Thymus (tissue), 11 donors: ENCODE results near the gene USHBP1. TPM values are rescaled to one million over a fixed set of nuclear protein-coding genes. Genes with fewer than 3 reads are reported as not detected.

Experiments
- DNase-seq, 9 donors: peaks; one replicate each; pipeline ENCODE4 v3.0.0-alpha.2; 2013; ENCODE audit warnings: low spot score in 9 of 9, low read depth in 6 of 9, missing footprints in 1 of 9
- H3K27ac ChIP-seq, 2 donors: one replicate each; pipeline ENCODE4 v1.5.1; 2013; ENCODE audit warnings: control low read depth in 1 of 2, low read depth in 1 of 2, low read length in 1 of 2, mild to moderate bottlenecking in 1 of 2, moderate library complexity in 1 of 2
- H3K27me3 ChIP-seq, 2 donors: one replicate each; pipeline ENCODE4 v1.5.1; 2013; ENCODE audit warnings: low read length in 1 of 2; ENCODE audit not compliant: control insufficient read depth in 2 of 2, insufficient read depth in 1 of 2
- H3K36me3 ChIP-seq, 2 donors: one replicate each; pipeline ENCODE4 v1.5.1; 2013; ENCODE audit warnings: low read length in 1 of 2, mild to moderate bottlenecking in 1 of 2, moderate library complexity in 1 of 2; ENCODE audit not compliant: control insufficient read depth in 2 of 2, insufficient read depth in 2 of 2
- H3K4me1 ChIP-seq, 2 donors: one replicate each; pipeline ENCODE4 v1.5.1; 2013; ENCODE audit warnings: low read length in 2 of 2; ENCODE audit not compliant: control insufficient read depth in 2 of 2, insufficient read depth in 2 of 2
- H3K4me3 ChIP-seq, 2 donors: one replicate each; pipeline ENCODE4 v1.5.1; 2013; ENCODE audit warnings: low read length in 2 of 2, control low read depth in 1 of 2, mild to moderate bottlenecking in 1 of 2
- H3K9me3 ChIP-seq, 2 donors: one replicate each; pipeline ENCODE4 v1.5.1; 2013; ENCODE audit warnings: low read length in 1 of 2, mild to moderate bottlenecking in 1 of 2; ENCODE audit not compliant: control insufficient read depth in 2 of 2, insufficient read depth in 1 of 2
- WGBS: extraction: QIAGEN DNeasy Blood & Tissue Kit; methylation state at CpG from one replicate; pipeline ENCODE4 v1.1.7; 2013; 5-methylcytosine and 5-hydroxymethylcytosine counted together
- polyA plus RNA-seq: library from polyadenylated mRNA; stranded (reverse); fragments of 200-250 nt; gene quantifications from one replicate; pipeline ENCODE4 v1.2.3, GENCODE V29; 2013
- total RNA-seq: library from RNA; stranded (reverse); fragments of 120-200 nt; gene quantifications from one replicate; pipeline ENCODE4 v1.2.4, GENCODE V29; 2013
- donor health status: healthy.

Gene USHBP1
- total and polyA plus RNA-seq, 2 donors = 0.76 to 4.4 TPM

DNA sequence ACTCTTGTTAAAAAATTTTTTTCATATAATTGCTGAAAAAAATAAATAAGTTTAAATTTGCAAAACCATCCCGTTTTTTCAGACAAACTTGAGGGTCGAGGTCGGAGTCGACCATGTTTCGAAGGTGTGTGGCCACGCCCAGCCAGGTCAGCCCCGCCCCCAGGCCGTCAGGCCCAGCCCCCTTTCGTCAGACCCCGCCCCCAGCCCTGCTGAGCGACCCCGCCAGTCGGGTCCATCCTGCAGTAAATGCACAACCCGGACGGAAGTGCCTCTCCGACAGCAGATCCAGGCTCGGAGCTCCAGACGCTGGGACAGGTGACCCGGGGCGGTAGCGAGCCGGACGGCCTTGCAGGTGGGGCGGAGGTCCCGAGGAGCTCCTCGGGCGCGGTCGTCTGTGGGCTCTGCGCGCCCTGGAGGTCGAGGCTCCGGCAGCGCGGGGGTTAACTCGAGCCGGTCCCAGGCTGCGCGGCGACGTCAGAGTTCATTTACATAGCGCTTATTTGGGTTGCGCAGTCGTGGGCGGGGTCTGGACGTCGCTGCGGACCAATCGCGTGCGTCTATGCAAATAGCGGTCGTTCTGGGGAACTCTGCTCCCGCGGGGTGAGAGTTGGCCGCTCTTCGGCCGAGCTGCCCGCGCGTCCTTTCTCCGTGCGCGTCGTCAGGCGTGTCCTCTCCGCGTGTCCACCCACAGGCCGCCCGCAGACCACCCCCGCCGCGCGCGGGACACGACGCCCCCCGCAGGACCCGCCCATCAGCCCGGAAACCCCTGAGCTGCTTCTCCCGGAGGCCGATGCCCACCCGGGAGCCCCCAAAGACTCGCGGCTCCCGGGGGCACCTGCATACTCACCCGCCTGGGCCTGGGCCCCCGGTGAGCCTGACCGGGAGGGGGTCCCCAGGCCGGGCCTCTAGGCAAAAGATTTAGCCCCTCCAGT lies 38.3 kb downstream of the USHBP1 start, which contains the start of gene OCEL1:
Gene OCEL1, plus strand, starts transcription at position 225 of the 932 bp plus-strand sequence. Its CDS starts 22 bp downstream, at position 247.
- WGBS = under 1% methylated on average over 90 of the region's 90 CpGs

DNA sequence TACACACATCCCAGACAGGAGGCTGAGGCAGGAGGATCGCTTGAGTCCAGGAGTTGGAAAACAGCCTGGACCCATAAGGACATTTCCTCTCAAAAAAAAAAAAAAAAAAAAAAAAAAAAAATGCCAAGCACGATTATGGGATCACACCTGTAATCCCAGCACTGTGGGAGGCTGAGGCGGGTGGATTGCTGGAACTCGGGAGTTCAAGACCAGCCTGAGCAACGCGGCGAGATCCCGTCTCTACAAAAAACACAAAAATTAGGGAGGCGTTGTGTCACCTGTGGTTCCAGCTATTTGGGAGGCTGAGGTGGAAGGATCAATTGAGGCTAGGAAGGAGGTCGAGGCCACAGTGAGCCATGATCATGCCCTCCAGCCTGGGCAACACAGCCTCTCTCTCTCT lies 39.5 kb downstream of the USHBP1 start:
- H3K36me3 ChIP-seq = peaks cover 2 to 6% of the 10 kb centered on the region in 2 donors
- peaks cover 0 to 5% of the 10 kb centered on the region in 2 donors for H3K9me3 ChIP-seq
- H3K27ac ChIP-seq = no peak overlapping the region
- H3K4me1 ChIP-seq = peaks cover 0 to 12% of the 10 kb centered on the region in 2 donors
- WGBS = 96% methylated on average over 10 of the region's 10 CpGs
- no peaks in the 10 kb centered on the region for H3K27me3 ChIP-seq
- no peak for DNase-seq
- H3K4me3 ChIP-seq = no peak overlapping the region

More for the DNA sequence above, 38.3 kb downstream of the USHBP1 start, which contains the start of gene OCEL1:
- Histone ChIP-seq H3K4me1 (peaks cover 0 to 12% of the 10 kb centered on the region in 2 donors), H3K27ac (peak within 1 kb of the TSS; percentile 99 to 100), H3K4me3 (peak within 1 kb of the TSS; percentile 70 to 92), H3K36me3 (peaks cover 2 to 6% of the 10 kb centered on the region in 2 donors), H3K27me3 (no peaks in the 10 kb centered on the region), H3K9me3 (peaks cover 0 to 5% of the 10 kb centered on the region in 2 donors)
- peak; percentile 91 to 99 (median 96) for DNase-seq

- Histone ChIP-seq H3K4me1 (peaks cover 7 to 9% of the 10 kb centered on the region in 2 donors), H3K4me3 (no peak overlapping the region), H3K27me3 (no peaks in the 10 kb centered on the region), H3K9me3 (peaks cover 1 to 6% of the 10 kb centered on the region in 2 donors), H3K27ac (no peak overlapping the region), H3K36me3 (peaks cover 17 to 29% of the 10 kb centered on the region in 2 donors)
- DNase-seq = no peak
- 79% methylated on average over 14 of the region's 14 CpGs for WGBS
Observed at GRCh38 chr19:17220207-17220758, 44.3 kb downstream of the USHBP1 start.

DNA sequence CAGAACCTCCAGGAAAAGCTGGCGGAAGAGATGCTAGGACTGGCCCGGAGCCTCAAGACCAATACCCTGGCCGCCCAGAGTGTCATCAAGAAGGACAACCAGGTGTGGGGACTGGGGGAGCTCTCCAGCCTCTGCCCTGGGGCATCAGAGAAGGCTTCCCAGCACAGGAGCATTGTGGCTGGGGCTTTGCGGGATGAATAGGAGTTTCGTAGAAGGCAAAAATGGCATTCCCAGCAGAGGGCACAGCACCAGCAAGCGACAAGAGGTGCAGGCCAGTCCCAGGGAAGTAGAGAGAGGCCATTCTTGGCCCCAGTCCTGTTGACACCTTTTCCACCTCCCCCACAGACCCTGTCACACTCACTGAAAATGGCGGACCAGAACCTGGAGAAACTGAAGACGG lies 45.3 kb downstream of the USHBP1 start:
- H3K4me3 ChIP-seq = no peak overlapping the region
- no peak for DNase-seq
- peaks cover 14 to 18% of the 10 kb centered on the region in 2 donors for H3K4me1 ChIP-seq
- peaks cover 1 to 15% of the 10 kb centered on the region in 2 donors for H3K9me3 ChIP-seq
- peaks cover 17 to 29% of the 10 kb centered on the region in 2 donors for H3K36me3 ChIP-seq
- H3K27me3 ChIP-seq = no peaks in the 10 kb centered on the region
- H3K27ac ChIP-seq = no peak overlapping the region
- WGBS = 98% methylated on average over 8 of the region's 8 CpGs

DNA sequence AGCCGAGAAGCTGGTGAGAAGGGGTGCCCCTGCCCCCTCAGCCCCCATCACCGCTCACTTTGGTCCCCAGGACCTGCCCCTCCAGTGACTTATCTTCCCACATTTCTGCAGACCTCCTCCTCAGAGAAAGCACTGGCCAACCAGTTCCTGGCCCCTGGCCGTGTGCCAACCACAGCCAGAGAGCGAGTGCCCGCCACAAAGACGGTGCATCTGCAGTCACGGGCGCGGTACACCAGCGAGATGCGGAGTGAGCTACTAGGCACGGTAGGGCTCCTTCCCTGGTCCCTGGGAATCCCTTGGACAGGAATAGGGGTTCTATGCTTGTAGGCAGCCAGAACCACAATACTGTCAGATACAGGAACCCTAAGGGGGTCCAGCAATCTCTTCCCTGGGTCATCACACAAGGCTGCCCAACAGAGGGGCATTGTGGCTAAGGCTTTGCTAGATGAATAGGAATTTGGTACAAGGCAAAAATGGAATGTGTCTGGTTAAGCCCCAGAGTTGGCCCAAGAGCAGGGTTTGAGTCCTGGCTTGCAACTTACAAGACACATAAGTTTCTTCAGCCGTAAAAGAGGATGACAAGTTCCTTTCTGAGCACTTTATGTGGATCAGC lies 48.4 kb downstream of the USHBP1 start:
- H3K4me1 ChIP-seq = peaks cover 14 to 19% of the 10 kb centered on the region in 2 donors
- H3K27ac ChIP-seq = no peak overlapping the region
- no peak for DNase-seq
- peaks cover 1 to 15% of the 10 kb centered on the region in 2 donors for H3K9me3 ChIP-seq
- peak overlapping the region; percentile 81 to 92 for H3K4me3 ChIP-seq
- WGBS = 96% methylated on average over 13 of the region's 13 CpGs
- peaks cover 20 to 53% of the 10 kb centered on the region in 2 donors for H3K36me3 ChIP-seq
- H3K27me3 ChIP-seq = no peaks in the 10 kb centered on the region

- H3K4me3 ChIP-seq = peak within 1 kb of the TSS; percentile 81 to 92
- H3K9me3 ChIP-seq = peaks cover 1 to 15% of the 10 kb centered on the region in 2 donors
- WGBS = 6% methylated on average over 56 of the region's 56 CpGs
- no peaks in the 10 kb centered on the region for H3K27me3 ChIP-seq
- peak within 1 kb of the TSS; percentile 94 to 95 for H3K27ac ChIP-seq
- peak; percentile 76 to 96 (median 87) for DNase-seq
- H3K4me1 ChIP-seq = peaks cover 14 to 19% of the 10 kb centered on the region in 2 donors
- peaks cover 24 to 58% of the 10 kb centered on the region in 2 donors for H3K36me3 ChIP-seq
Observed at GRCh38 chr19:17215127-17215971, 49.2 kb downstream of the USHBP1 start, which contains the start of gene USE1. USE1 (plus strand) TSS chr19:17215357; CDS start chr19:17215406, 49 bp downstream.

DNA sequence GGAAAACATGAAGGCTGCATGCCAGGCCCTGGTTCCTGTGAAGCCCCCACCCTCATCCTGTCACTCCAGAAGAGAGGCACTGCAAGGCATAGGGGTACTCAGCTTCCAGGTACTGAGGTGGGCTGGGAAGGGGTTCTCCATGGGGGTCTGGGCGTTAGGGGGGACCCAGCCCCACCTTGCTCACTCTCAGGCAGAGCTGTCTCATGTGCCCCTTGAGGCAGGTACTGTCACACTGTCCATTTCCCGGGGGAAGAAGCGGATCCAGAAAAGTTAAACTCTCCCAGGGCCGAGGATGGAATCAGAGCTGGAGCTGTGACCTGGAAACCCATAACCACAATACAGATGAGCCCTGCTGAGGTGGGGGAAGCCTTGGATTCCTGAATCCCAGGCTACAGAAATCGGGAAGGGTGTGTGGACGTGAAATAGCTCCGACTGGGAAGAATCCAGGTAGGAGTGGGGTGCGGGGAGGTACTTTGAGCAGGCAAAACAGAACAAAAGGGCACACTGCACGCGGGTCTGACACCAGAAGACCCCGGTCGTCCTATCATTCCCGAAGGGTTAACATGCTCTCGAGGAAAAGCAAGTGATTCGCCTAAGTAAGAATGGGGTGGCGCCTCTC lies 49.9 kb downstream of the USHBP1 start:
- Histone ChIP-seq H3K27ac (peak overlapping the region; percentile 94 to 95), H3K9me3 (peaks cover 1 to 15% of the 10 kb centered on the region in 2 donors), H3K4me1 (peaks cover 14 to 19% of the 10 kb centered on the region in 2 donors), H3K36me3 (peaks cover 30 to 62% of the 10 kb centered on the region in 2 donors), H3K27me3 (no peaks in the 10 kb centered on the region), H3K4me3 (peak overlapping the region; percentile 81 to 92)
- WGBS = 38% methylated on average over 16 of the region's 16 CpGs
- no peak for DNase-seq

DNA sequence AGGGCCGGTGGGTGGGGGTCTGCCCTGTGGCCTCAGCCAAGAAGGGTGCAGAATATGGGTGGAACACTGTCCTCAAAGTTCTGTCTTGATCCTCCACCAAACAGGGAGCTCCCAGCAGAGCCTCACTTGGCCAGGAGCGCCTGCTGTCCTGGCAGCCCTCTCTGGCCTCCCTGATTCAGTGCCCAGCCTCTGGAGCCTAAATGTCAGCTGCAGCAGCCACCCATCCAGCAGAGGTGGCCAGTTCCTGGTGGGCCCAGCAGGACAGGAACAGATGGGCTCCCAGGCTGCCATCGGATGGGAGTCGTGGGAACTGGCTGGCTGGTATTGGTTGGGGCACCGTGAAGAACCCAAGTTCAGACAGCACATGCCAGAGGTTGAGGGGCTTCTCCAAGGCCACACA lies 51.2 kb downstream of the USHBP1 start:
- Histone ChIP-seq H3K36me3 (peaks cover 36 to 66% of the 10 kb centered on the region in 2 donors), H3K27me3 (no peaks in the 10 kb centered on the region), H3K9me3 (peaks cover 1 to 15% of the 10 kb centered on the region in 2 donors), H3K4me1 (peaks cover 16 to 19% of the 10 kb centered on the region in 2 donors), H3K27ac (peak overlapping the region in 1 of 2 donors; percentile 18), H3K4me3 (no peak overlapping the region)
- no peak for DNase-seq
- WGBS = 93% methylated on average over 5 of the region's 5 CpGs
